ENCODE results near the gene ABCA3.

The ABCA3 gene

GRCh38 chr16:2325181-2325580 is 15.3 kb downstream of the ABCA3 start:
- no peaks in the 10 kb centered on the region for H3K4me1 ChIP-seq
- intact Hi-C loops (cut with DNase I; ENCODE audit: low total_unique reads): no loop called here
- H3K4me3 ChIP-seq: no peak overlapping the region
- no peaks in the 10 kb centered on the region for H3K9me3 ChIP-seq
- H3K36me3 ChIP-seq: peaks cover 42 to 63% (median 57%) of the 10 kb centered on the region in 3 donors
- no peak for DNase-seq
- H3K27ac ChIP-seq: no peak overlapping the region
- no peak for TF ChIP-seq CTCF (IDR thresholded peaks at IDR 0.05)
- no peaks in the 10 kb centered on the region for H3K27me3 ChIP-seq

- Histone ChIP-seq H3K4me3 (no peak overlapping the region), H3K36me3 (peaks cover 45 to 68% (median 62%) of the 10 kb centered on the region in 3 donors), H3K27me3 (no peaks in the 10 kb centered on the region), H3K9me3 (no peaks in the 10 kb centered on the region), H3K4me1 (no peaks in the 10 kb centered on the region), H3K27ac (no peak overlapping the region)
- intact Hi-C loops (cut with DNase I; ENCODE audit: low total_unique reads): no loop called here
- no peak for DNase-seq
- no peak for TF ChIP-seq CTCF (IDR thresholded peaks at IDR 0.05)
Measured at GRCh38 chr16:2324296-2324859, 16.1 kb downstream of the ABCA3 start.

DNA sequence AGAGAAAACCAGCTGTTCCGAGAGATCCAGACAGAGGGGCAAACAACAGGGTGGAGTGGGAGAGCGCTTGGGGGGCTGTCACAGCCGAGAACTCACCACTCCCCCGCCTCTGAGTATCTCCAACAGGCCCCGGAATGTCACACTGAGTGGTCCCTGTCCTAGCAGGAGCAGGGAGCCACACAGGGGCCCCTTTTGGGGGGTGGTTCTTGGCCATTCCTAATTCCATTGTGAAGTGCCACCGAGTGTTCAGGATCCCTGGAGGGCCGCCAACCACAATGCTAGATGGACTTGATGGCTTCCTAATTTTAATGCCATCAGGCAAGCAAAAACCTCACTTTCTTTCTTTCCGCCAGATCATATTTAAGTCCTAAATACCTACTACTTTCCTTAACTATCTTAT is 16.8 kb downstream of the ABCA3 start:
- no peaks in the 10 kb centered on the region for H3K9me3 ChIP-seq
- intact Hi-C loops (cut with DNase I; ENCODE audit: low total_unique reads): no loop called here
- no peak for DNase-seq
- H3K4me3 ChIP-seq: no peak overlapping the region
- no peaks in the 10 kb centered on the region for H3K27me3 ChIP-seq
- H3K36me3 ChIP-seq: peaks cover 52 to 74% (median 67%) of the 10 kb centered on the region in 3 donors
- H3K27ac ChIP-seq: no peak overlapping the region
- no peak for TF ChIP-seq CTCF (IDR thresholded peaks at IDR 0.05)
- no peaks in the 10 kb centered on the region for H3K4me1 ChIP-seq

DNA sequence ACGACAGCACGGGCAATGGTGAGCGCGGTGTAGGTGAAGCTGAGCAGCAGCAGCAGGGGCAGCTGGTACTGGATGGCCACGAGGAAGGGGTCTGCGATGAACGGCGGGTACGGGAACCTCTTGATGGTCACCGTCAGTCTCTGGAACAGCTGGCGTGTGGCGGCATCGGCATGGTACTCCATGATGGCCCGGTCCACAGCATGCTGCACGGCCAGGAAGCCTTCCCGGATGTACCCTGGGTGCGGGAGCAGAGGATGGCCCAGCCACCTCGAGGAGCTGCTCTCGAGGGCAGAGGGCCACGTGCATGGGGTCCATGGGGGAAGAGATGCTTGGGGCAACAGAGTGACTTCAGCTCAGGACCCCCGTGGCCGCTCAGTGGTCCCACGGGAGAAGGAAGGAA is 20.9 kb downstream of the ABCA3 start:
- no peak for TF ChIP-seq CTCF (IDR thresholded peaks at IDR 0.05)
- Histone ChIP-seq H3K4me3 (no peak overlapping the region), H3K4me1 (no peaks in the 10 kb centered on the region), H3K9me3 (no peaks in the 10 kb centered on the region), H3K27me3 (no peaks in the 10 kb centered on the region), H3K36me3 (peaks cover 38 to 57% (median 48%) of the 10 kb centered on the region in 3 donors), H3K27ac (no peak overlapping the region)
- no peak for DNase-seq
- intact Hi-C loops (cut with DNase I; ENCODE audit: low total_unique reads): no loop called here

DNA sequence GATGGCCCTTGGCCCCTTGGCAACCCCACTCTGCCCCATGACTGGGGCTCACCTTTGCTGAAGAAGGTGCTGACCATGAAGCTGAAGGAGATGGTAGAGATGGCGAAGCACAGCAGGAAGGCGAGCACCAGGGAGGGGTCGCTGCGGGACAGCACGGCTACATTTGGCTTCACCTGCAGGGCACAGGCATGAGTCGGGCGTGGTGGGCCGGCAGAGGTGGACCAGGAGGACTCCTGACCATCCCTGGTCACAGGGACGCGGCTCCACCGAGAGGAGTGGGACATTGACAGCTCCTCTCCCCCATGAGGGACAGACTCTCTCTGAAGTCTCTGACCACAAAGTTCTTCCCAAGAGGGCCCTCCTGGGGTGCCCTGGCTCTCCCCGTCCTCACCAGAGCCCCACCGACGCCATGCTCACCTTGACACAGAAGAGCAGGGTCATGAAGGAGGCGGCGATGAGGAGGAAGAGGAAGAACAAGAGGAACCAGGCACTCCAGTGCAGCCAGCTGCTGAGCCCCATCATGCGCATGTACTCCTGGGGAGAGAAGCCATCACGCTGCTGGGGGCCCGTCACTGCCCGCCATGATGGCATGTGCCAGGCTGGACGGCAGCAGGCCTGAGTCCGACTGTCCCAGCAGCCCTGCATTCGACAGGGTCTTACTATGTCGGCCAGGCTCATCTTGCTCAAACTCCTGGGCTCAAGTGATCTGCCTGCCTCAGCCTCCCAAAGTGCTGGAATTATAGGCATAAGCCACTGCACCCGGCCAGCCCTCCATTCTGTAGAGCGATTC is 23.1 kb downstream of the ABCA3 start:
- intact Hi-C loops (cut with DNase I; ENCODE audit: low total_unique reads): no loop called here
- peaks cover 24 to 50% (median 37%) of the 10 kb centered on the region in 3 donors for H3K36me3 ChIP-seq
- DNase-seq: no peak

More for the DNA sequence above, 23.1 kb downstream of the ABCA3 start:
- TF ChIP-seq CTCF (IDR thresholded peaks at IDR 0.05): no peak
- Histone ChIP-seq H3K4me1 (no peaks in the 10 kb centered on the region), H3K27ac (no peak overlapping the region), H3K4me3 (no peak overlapping the region), H3K27me3 (no peaks in the 10 kb centered on the region), H3K9me3 (no peaks in the 10 kb centered on the region)

Data from tibial artery (tissue), 4 donors.